Measurements from ENCODE around the gene ATAD3C.
"Not testable (repeated sequence)": the region's sequence is repeated elsewhere in the genome, so short reads cannot be mapped to it uniquely, and the experiment has no call there.

ATAD3C gene

GRCh38 chr1:1452882-1453281, 3.4 kb downstream of the ATAD3C start:
- WGBS, 2 experiments (ENCODE audit: insufficient coverage in 2 of 2): 96 to 97% methylated on average over 11 to 16 of the region's 16 CpGs

GRCh38 chr1:1454286-1455056, 5.0 kb downstream of the ATAD3C start:
- H3K4me3 ChIP-seq (ENCODE audit: extremely low read depth, insufficient read depth, low read length, poor library complexity, severe bottlenecking); H3K27ac ChIP-seq (ENCODE audit: low read depth, low read length, severe bottlenecking); H3K4me1 ChIP-seq (ENCODE audit: control insufficient read depth, insufficient read depth, low read length, poor library complexity, severe bottlenecking); H3K36me3 ChIP-seq (ENCODE audit: control insufficient read depth, insufficient read depth, low read length); H3K9me3 ChIP-seq (ENCODE audit: control insufficient read depth, low read length): not testable (repeated sequence)
- 94% methylated on average over 26 to 32 of the region's 41 CpGs for WGBS, 2 experiments (ENCODE audit: insufficient coverage in 2 of 2)

More at GRCh38 chr1:1452882-1453281, 3.4 kb downstream of the ATAD3C start:
- H3K9me3 ChIP-seq (ENCODE audit: control insufficient read depth, low read length): no peaks in the 10 kb centered on the region
- H3K27ac ChIP-seq (ENCODE audit: low read depth, low read length, severe bottlenecking): no peak overlapping the region
- no peaks in the 10 kb centered on the region for H3K4me1 ChIP-seq (ENCODE audit: control insufficient read depth, insufficient read depth, low read length, poor library complexity, severe bottlenecking)
- no peaks in the 10 kb centered on the region for H3K36me3 ChIP-seq (ENCODE audit: control insufficient read depth, insufficient read depth, low read length)
- H3K4me3 ChIP-seq (ENCODE audit: extremely low read depth, insufficient read depth, low read length, poor library complexity, severe bottlenecking): no peak overlapping the region

DNA sequence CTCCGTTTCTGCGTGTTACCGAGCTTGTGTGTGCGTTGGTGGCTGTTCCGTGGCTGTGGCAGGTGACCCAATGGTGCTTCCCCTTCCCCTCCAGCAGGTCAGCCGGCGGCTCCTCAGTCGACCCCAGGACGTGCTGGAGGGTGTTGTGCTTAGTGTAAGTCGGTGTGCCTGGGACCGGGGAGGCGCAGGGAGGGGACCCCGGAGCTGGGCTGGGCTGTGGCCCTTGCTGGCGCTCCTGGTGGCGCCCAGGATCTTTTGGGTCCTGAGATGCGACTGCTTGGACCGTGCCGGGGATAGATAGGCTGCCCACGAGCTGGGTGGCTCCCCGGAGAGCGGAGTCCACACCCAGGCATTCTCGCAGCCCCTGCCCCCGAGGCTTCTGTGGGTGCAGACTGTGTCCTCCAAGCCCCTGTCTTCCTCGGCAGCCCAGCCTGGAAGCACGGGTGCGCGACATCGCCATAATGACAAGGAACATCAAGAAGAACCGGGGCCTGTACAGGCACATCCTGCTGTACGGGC, 5.9 kb downstream of the ATAD3C start:
- Histone ChIP-seq H3K4me3 (ENCODE audit: extremely low read depth, insufficient read depth, low read length, poor library complexity, severe bottlenecking) (no peak overlapping the region), H3K9me3 (ENCODE audit: control insufficient read depth, low read length) (no peaks in the 10 kb centered on the region), H3K27ac (ENCODE audit: low read depth, low read length, severe bottlenecking) (no peak overlapping the region), H3K4me1 (ENCODE audit: control insufficient read depth, insufficient read depth, low read length, poor library complexity, severe bottlenecking) (no peaks in the 10 kb centered on the region), H3K36me3 (ENCODE audit: control insufficient read depth, insufficient read depth, low read length) (no peaks in the 10 kb centered on the region)
- 93 to 97% methylated on average over 15 to 20 of the region's 30 CpGs for WGBS, 2 experiments (ENCODE audit: insufficient coverage in 2 of 2)

DNA sequence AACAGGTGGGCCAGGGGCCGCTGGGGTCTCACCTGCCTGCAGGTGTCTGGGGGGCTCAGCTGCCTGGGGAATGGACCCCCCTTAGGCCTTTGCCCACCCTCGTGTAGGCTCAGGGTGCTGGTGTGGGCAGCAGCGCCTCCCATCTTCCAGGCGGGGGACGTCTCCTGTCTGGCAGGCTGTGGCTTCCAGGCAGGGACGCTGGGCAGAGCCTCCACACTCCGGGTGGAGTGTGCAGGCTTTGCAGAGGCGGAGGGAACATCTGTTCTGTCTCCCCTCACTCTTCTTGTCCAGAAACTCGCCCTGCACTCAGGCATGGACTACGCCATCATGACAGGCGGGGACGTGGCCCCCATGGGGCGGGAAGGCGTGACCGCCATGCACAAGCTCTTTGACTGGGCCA, 6.4 kb downstream of the ATAD3C start:
- H3K4me1 ChIP-seq (ENCODE audit: control insufficient read depth, insufficient read depth, low read length, poor library complexity, severe bottlenecking); H3K27ac ChIP-seq (ENCODE audit: low read depth, low read length, severe bottlenecking); H3K9me3 ChIP-seq (ENCODE audit: control insufficient read depth, low read length); H3K36me3 ChIP-seq (ENCODE audit: control insufficient read depth, insufficient read depth, low read length); H3K4me3 ChIP-seq (ENCODE audit: extremely low read depth, insufficient read depth, low read length, poor library complexity, severe bottlenecking): not testable (repeated sequence)
- WGBS, 2 experiments (ENCODE audit: insufficient coverage in 2 of 2): no CpG with 5 or more reads among the region's 15 CpGs

- H3K27ac ChIP-seq (ENCODE audit: low read depth, low read length, severe bottlenecking); H3K4me1 ChIP-seq (ENCODE audit: control insufficient read depth, insufficient read depth, low read length, poor library complexity, severe bottlenecking); H3K9me3 ChIP-seq (ENCODE audit: control insufficient read depth, low read length); H3K4me3 ChIP-seq (ENCODE audit: extremely low read depth, insufficient read depth, low read length, poor library complexity, severe bottlenecking); H3K36me3 ChIP-seq (ENCODE audit: control insufficient read depth, insufficient read depth, low read length): not testable (repeated sequence)
- WGBS, 2 experiments (ENCODE audit: insufficient coverage in 2 of 2): 88 to 93% methylated on average over 9 to 16 of the region's 22 CpGs
Observed at GRCh38 chr1:1456683-1457255, 7.3 kb downstream of the ATAD3C start.

DNA sequence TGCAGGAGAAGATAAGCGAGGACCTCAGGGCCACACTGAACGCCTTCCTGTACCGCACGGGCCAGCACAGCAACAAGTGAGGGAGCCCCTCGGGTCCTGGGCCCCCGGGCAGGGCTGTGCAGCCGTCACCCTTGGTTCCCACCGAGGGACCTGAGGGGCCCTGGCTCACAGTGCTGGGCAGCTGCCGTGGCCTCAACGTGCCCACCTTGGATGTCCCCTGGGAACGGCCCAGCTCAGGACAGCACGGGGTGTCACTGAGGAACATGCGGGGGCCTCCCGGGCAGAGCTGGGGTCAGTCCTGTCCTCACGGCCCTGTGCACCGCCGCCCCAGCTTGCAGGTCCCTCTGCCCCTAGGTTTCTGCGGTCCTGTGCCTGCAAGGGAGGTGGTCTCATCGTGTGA, 9.7 kb downstream of the ATAD3C start:
- 87 to 94% methylated on average over 5 of the region's 19 CpGs for WGBS, 2 experiments (ENCODE audit: insufficient coverage in 2 of 2)
- H3K36me3 ChIP-seq (ENCODE audit: control insufficient read depth, insufficient read depth, low read length): not testable (repeated sequence)

DNA sequence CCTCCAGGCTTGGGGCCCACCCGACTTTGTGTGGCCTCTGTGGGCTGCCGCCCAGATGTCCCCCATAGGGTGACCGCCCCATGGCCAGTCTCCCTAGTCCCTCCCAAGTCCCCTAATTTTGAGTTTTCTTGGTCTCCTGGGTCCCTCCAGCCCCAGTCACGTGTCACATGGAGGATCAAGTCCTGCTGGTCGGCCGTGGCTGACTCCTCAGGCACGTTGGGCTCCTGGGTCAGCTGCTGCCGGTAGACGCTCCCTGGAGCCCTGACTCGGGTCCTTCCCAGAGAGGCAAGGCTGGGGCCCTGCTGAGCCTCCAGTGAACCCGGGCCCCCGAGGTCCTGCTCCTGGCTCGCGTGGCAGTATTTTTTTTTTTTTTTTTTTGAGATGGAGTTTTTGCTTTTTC, 10.2 kb downstream of the ATAD3C start:
- H3K4me3 ChIP-seq (ENCODE audit: extremely low read depth, insufficient read depth, low read length, poor library complexity, severe bottlenecking); H3K27ac ChIP-seq (ENCODE audit: low read depth, low read length, severe bottlenecking); H3K4me1 ChIP-seq (ENCODE audit: control insufficient read depth, insufficient read depth, low read length, poor library complexity, severe bottlenecking); H3K36me3 ChIP-seq (ENCODE audit: control insufficient read depth, insufficient read depth, low read length); H3K9me3 ChIP-seq (ENCODE audit: control insufficient read depth, low read length): not testable (repeated sequence)
- 92% methylated on average over 10 of the region's 14 CpGs; no CpG with 5 or more reads in 1 of the 2 experiments for whole genome bisulfite sequencing, 2 experiments (ENCODE audit: insufficient coverage in 2 of 2)

More for the DNA sequence above, 9.7 kb downstream of the ATAD3C start:
- not testable (repeated sequence) for H3K4me1 ChIP-seq (ENCODE audit: control insufficient read depth, insufficient read depth, low read length, poor library complexity, severe bottlenecking); H3K4me3 ChIP-seq (ENCODE audit: extremely low read depth, insufficient read depth, low read length, poor library complexity, severe bottlenecking); H3K9me3 ChIP-seq (ENCODE audit: control insufficient read depth, low read length); H3K27ac ChIP-seq (ENCODE audit: low read depth, low read length, severe bottlenecking)

DNA sequence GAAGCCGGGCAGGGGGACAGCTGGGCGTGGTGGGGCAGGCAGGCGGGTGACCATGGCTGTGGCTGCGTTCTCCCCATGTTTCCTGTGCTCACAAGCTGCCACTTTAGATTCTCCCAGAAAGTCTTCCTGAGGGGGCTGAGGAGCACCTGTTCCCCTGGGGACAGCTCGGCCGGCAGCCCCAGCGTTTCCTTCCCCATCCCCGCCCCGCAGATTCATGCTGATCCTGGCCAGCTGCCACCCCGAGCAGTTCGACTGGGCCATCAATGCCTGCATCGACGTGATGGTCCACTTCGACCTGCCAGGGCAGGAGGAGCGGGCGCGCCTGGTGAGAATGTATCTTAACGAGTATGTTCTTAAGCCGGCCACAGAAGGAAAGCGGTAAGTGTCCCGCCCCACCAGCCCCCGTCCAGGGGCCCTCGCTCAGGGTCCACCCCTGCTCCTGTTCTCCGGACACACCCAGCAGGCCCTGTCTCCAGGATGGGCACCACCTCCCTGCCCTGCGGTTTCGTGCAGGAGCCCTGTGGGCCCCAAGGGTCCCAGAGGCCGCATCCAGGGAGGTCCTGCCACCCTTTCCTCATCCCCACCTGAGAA, 11.1 kb downstream of the ATAD3C start:
- H3K4me1 ChIP-seq (ENCODE audit: control insufficient read depth, insufficient read depth, low read length, poor library complexity, severe bottlenecking): no peaks in the 10 kb centered on the region
- H3K9me3 ChIP-seq (ENCODE audit: control insufficient read depth, low read length): no peaks in the 10 kb centered on the region
- 93 to 96% methylated on average over 24 to 27 of the region's 27 CpGs for WGBS, 2 experiments (ENCODE audit: insufficient coverage in 2 of 2)
- no peak overlapping the region for H3K27ac ChIP-seq (ENCODE audit: low read depth, low read length, severe bottlenecking)
- H3K4me3 ChIP-seq (ENCODE audit: extremely low read depth, insufficient read depth, low read length, poor library complexity, severe bottlenecking): no peak overlapping the region
- no peaks in the 10 kb centered on the region for H3K36me3 ChIP-seq (ENCODE audit: control insufficient read depth, insufficient read depth, low read length)

DNA sequence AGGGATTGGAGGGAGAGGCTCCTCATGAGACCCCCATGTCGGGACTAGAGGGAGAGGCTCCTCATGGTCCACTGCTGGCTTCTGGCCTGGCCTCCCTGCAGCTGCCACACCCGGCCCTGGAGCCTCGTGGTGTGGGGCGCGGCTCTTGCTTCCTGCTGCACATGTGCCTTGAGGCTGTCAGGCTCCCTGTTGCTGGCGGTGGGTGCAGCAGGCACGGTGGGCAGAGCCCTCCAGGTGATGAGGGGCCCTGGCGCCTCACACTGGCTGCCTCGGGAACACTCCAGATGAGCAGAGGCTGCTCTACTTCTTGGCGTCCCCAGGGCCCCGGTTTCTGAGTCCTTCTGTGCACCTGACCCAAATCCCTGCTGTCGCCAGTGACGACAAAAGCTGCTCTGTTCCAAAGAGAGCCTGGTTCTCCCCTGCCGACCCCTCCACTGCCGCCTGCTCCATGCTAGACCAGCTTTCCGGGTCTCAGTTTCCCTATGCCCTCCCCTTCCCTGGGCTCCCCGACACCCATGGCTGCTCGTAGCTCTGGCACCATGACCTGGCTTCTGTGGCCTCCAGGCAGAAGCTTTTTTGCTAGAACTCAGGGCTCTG, 12.3 kb downstream of the ATAD3C start:
- Histone ChIP-seq H3K9me3 (ENCODE audit: control insufficient read depth, low read length) (no peaks in the 10 kb centered on the region), H3K36me3 (ENCODE audit: control insufficient read depth, insufficient read depth, low read length) (no peaks in the 10 kb centered on the region), H3K4me3 (ENCODE audit: extremely low read depth, insufficient read depth, low read length, poor library complexity, severe bottlenecking) (no peak overlapping the region), H3K4me1 (ENCODE audit: control insufficient read depth, insufficient read depth, low read length, poor library complexity, severe bottlenecking) (no peaks in the 10 kb centered on the region), H3K27ac (ENCODE audit: low read depth, low read length, severe bottlenecking) (no peak overlapping the region)
- WGBS, 2 experiments (ENCODE audit: insufficient coverage in 2 of 2): 87 to 92% methylated on average over 17 to 18 of the region's 18 CpGs

GRCh38 chr1:1462318-1462966, 13.0 kb downstream of the ATAD3C start:
- 92 to 94% methylated on average over 25 of the region's 26 CpGs for WGBS, 2 experiments (ENCODE audit: insufficient coverage in 2 of 2)
- Histone ChIP-seq H3K4me3 (ENCODE audit: extremely low read depth, insufficient read depth, low read length, poor library complexity, severe bottlenecking) (no peak overlapping the region), H3K27ac (ENCODE audit: low read depth, low read length, severe bottlenecking) (no peak overlapping the region), H3K36me3 (ENCODE audit: control insufficient read depth, insufficient read depth, low read length) (no peaks in the 10 kb centered on the region), H3K9me3 (ENCODE audit: control insufficient read depth, low read length) (no peaks in the 10 kb centered on the region), H3K4me1 (ENCODE audit: control insufficient read depth, insufficient read depth, low read length, poor library complexity, severe bottlenecking) (no peaks in the 10 kb centered on the region)
